OCI-LY7 (cell line): ENCODE results near the gene JAM3.

Experiments used
- EZH2phosphoT487 ChIP-seq: fragments of 200-600 bp; sonication (generic); IDR thresholded peaks from 2 replicates; pipeline ENCODE4 v1.6.1; 2018; ENCODE audit warnings: low read depth, borderline replicate concordance, mild to moderate bottlenecking, mixed run types, antibody characterized with exemption, low read length, moderate library complexity, mixed read lengths
- TF ChIP-seq, protein P1 (sequence below): fragments of 200-600 bp; sonication (generic); conservative IDR thresholded peaks from 2 replicates; pipeline ENCODE4 v1.5.1; 2014; ENCODE audit warnings: mild to moderate bottlenecking, antibody characterized with exemption, low read length, moderate library complexity, mixed read lengths

DNA sequence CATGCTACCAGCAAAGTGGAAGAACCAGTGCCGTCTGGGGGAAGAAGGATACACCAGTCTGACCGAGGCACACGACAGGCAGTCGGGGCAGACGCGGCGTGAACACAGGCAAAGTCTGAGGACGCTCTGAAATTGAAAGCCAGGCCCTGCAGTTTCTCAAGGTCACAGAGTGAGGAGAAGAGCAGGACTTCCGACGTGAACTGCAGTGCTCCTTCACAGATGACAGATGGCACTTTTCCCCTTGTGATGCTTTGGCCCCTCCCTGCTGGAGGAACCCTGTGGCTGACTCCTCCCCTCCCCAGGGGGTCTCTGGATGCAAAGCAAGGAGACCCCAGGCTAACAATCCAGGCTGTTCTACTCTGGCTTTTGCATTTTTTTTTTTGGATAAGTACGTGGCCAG, 19.6 kb upstream of the JAM3 start:
- TF ChIP-seq, protein P1, sequence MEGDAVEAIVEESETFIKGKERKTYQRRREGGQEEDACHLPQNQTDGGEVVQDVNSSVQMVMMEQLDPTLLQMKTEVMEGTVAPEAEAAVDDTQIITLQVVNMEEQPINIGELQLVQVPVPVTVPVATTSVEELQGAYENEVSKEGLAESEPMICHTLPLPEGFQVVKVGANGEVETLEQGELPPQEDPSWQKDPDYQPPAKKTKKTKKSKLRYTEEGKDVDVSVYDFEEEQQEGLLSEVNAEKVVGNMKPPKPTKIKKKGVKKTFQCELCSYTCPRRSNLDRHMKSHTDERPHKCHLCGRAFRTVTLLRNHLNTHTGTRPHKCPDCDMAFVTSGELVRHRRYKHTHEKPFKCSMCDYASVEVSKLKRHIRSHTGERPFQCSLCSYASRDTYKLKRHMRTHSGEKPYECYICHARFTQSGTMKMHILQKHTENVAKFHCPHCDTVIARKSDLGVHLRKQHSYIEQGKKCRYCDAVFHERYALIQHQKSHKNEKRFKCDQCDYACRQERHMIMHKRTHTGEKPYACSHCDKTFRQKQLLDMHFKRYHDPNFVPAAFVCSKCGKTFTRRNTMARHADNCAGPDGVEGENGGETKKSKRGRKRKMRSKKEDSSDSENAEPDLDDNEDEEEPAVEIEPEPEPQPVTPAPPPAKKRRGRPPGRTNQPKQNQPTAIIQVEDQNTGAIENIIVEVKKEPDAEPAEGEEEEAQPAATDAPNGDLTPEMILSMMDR: no peak
- no peak for TF ChIP-seq EZH2phosphoT487
